ENCODE measurements around the gene ITIH3.
"Not testable (repeated sequence)": the region's sequence is repeated elsewhere in the genome, so short reads cannot be mapped to it uniquely, and the experiment has no call there.

Gene ITIH3

GRCh38 chr3:52794612-52795099, at the start of gene ITIH3:
ITIH3 (plus strand) TSS chr3:52794796; CDS start chr3:52794804, 8 bp downstream.
- DNase-seq (ENCODE audit: low read depth), result no peak

GRCh38 chr3:52752045-52752660, 42.4 kb upstream of the ITIH3 start:
- DNase-seq (ENCODE audit: low read depth), result no peak

- no peak for DNase-seq (ENCODE audit: low read depth)
Measured at GRCh38 chr3:52754373-52754772, 40.2 kb upstream of the ITIH3 start.

- no peak for DNase-seq (ENCODE audit: low read depth)
Measured at GRCh38 chr3:52756141-52756540, 38.5 kb upstream of the ITIH3 start.

- DNase-seq (ENCODE audit: low read depth), result no peak
Measured at GRCh38 chr3:52763466-52763865, 31.1 kb upstream of the ITIH3 start.

- DNase-seq (ENCODE audit: low read depth), result no peak
Measured at GRCh38 chr3:52769786-52770455, 24.7 kb upstream of the ITIH3 start.

GRCh38 chr3:52770496-52771333, 23.9 kb upstream of the ITIH3 start, which contains the start of gene NEK4:
NEK4 (minus strand) TSS chr3:52770940; CDS start chr3:52770746, 194 bp downstream.
- DNase-seq (ENCODE audit: low read depth), result peak; percentile 83

GRCh38 chr3:52771334-52771681, 23.3 kb upstream of the ITIH3 start:
- no peak for DNase-seq (ENCODE audit: low read depth)

- no peak for DNase-seq (ENCODE audit: low read depth)
Measured at GRCh38 chr3:52771702-52772101, 22.9 kb upstream of the ITIH3 start.

GRCh38 chr3:52773361-52774065, 21.1 kb upstream of the ITIH3 start:
- no peak for DNase-seq (ENCODE audit: low read depth)

GRCh38 chr3:52774066-52774713, 20.4 kb upstream of the ITIH3 start:
- no peak for DNase-seq (ENCODE audit: low read depth)

- no peak for DNase-seq (ENCODE audit: low read depth)
Measured at GRCh38 chr3:52774901-52775864, 19.4 kb upstream of the ITIH3 start.

- no peak for DNase-seq (ENCODE audit: low read depth)
Measured at GRCh38 chr3:52775877-52776276, 18.7 kb upstream of the ITIH3 start.

GRCh38 chr3:52776486-52776885, 18.1 kb upstream of the ITIH3 start:
- not testable (repeated sequence) for DNase-seq (ENCODE audit: low read depth)

- DNase-seq (ENCODE audit: low read depth), result no peak
Measured at GRCh38 chr3:52777127-52777958, 17.3 kb upstream of the ITIH3 start, which contains the start of gene ITIH1. ITIH1 (plus strand) TSS chr3:52777599; CDS start chr3:52777616, 17 bp downstream.

- DNase-seq (ENCODE audit: low read depth), result no peak
Measured at GRCh38 chr3:52777959-52778805, 16.4 kb upstream of the ITIH3 start.

GRCh38 chr3:52779011-52779836, 15.4 kb upstream of the ITIH3 start:
- no peak for DNase-seq (ENCODE audit: low read depth)

Data from stimulated activated CD8-positive, alpha-beta memory T cell treated with anti-CD3 and anti-CD28 coated beads, Interleukin-4, amount 100 ng/mL, for 24 hours (primary cell).